ENCODE data around the gene IL23A. TPM values are rescaled to one million over a fixed set of nuclear protein-coding genes. Genes with fewer than 3 reads are reported as not detected.

Gene IL23A
- total RNA-seq, 4 donors from 2014 or later: 0.67 to 1.1 TPM; not detected in 2

- H3K27ac ChIP-seq: no peak overlapping the region
- no peaks in the 10 kb centered on the region for H3K27me3 ChIP-seq
- DNase-seq: no peak
- H3K36me3 ChIP-seq: peaks cover 4 to 8% of the 10 kb centered on the region in 2 donors
- H3K9me3 ChIP-seq: no peaks in the 10 kb centered on the region
- no peak overlapping the region for H3K4me3 ChIP-seq (replicated peaks in 1 of 3)
- intact Hi-C loops (cut with DNase I): no loop called here
- TF ChIP-seq CTCF (IDR thresholded peaks at IDR 0.05) (no peak), POLR2A (IDR thresholded peaks at IDR 0.05) (no peak)
- peaks cover 21 to 23% of the 10 kb centered on the region in 2 donors for H3K4me1 ChIP-seq
- WGBS, 2 donors: 96 to 97% methylated on average over 3 of the region's 3 CpGs
These were observed 34.4 kb upstream of the IL23A start for GRCh38 chr12:56304276-56304675.

GRCh38 chr12:56304872-56305590 lies 33.7 kb upstream of the IL23A start:
- no peak for TF ChIP-seq CTCF (IDR thresholded peaks at IDR 0.05)
- intact Hi-C loops (cut with DNase I): no loop called here
- peaks cover 4 to 9% of the 10 kb centered on the region in 2 donors for H3K36me3 ChIP-seq

GRCh38 chr12:56307221-56307965 lies 31.3 kb upstream of the IL23A start:
- Histone ChIP-seq H3K27me3 (no peaks in the 10 kb centered on the region), H3K4me3 (replicated peaks in 1 of 3) (no peak overlapping the region), H3K27ac (no peak overlapping the region), H3K4me1 (peaks cover 5 to 7% of the 10 kb centered on the region in 2 donors), H3K36me3 (peaks cover 12 to 15% of the 10 kb centered on the region in 2 donors), H3K9me3 (no peaks in the 10 kb centered on the region)
- 90 to 94% methylated on average over 7 of the region's 7 CpGs for WGBS, 2 donors
- intact Hi-C loops (cut with DNase I): no loop called here
- DNase-seq: peak in 1 of 2 donors; percentile 18
- no peak for TF ChIP-seq CTCF (IDR thresholded peaks at IDR 0.05)
- no peak for TF ChIP-seq POLR2A (IDR thresholded peaks at IDR 0.05)

More at GRCh38 chr12:56304872-56305590, 33.7 kb upstream of the IL23A start:
- Histone ChIP-seq H3K4me3 (replicated peaks in 1 of 3) (no peak overlapping the region), H3K9me3 (no peaks in the 10 kb centered on the region), H3K27me3 (no peaks in the 10 kb centered on the region), H3K27ac (no peak overlapping the region), H3K4me1 (peaks cover 20 to 23% of the 10 kb centered on the region in 2 donors)
- no peak for DNase-seq
- WGBS, 2 donors: 92 to 93% methylated on average over 8 of the region's 8 CpGs

- 92 to 94% methylated on average over 3 of the region's 3 CpGs for WGBS, 2 donors
- intact Hi-C loops (cut with DNase I): no loop called here
- Histone ChIP-seq H3K36me3 (peaks cover 15 to 19% of the 10 kb centered on the region in 2 donors), H3K4me1 (no peaks in the 10 kb centered on the region), H3K27ac (no peak overlapping the region), H3K4me3 (replicated peaks in 1 of 3) (no peak overlapping the region), H3K27me3 (no peaks in the 10 kb centered on the region), H3K9me3 (no peaks in the 10 kb centered on the region)
- TF ChIP-seq CTCF (IDR thresholded peaks at IDR 0.05): no peak
- no peak for TF ChIP-seq POLR2A (IDR thresholded peaks at IDR 0.05)
- no peak for DNase-seq
These were observed 30.0 kb upstream of the IL23A start for GRCh38 chr12:56308714-56309113.

- Histone ChIP-seq H3K36me3 (peaks cover 15% of the 10 kb centered on the region in 2 donors), H3K9me3 (no peaks in the 10 kb centered on the region), H3K4me1 (peaks cover 9 to 11% of the 10 kb centered on the region in 2 donors), H3K27me3 (no peaks in the 10 kb centered on the region), H3K4me3 (replicated peaks in 1 of 3) (no peak overlapping the region), H3K27ac (no peak overlapping the region)
- 92 to 97% methylated on average over 12 of the region's 12 CpGs for WGBS, 2 donors
- DNase-seq: no peak
- TF ChIP-seq POLR2A (IDR thresholded peaks at IDR 0.05) (no peak), CTCF (IDR thresholded peaks at IDR 0.05) (no peak)
- intact Hi-C loops (cut with DNase I): no loop called here
These were observed 27.7 kb upstream of the IL23A start for GRCh38 chr12:56311003-56311402.

Measured in thyroid gland (tissue), 4 donors.